Neural progenitor cell (in vitro differentiated cells): ENCODE data around the gene LCORL.
"Not testable (repeated sequence)": the region's sequence is repeated elsewhere in the genome, so short reads cannot be mapped to it uniquely, and the experiment has no call there.

Experiments used
- EZH2phosphoT487 ChIP-seq: fragments of 200-600 bp; sonication (generic); IDR thresholded peaks from 2 replicates; pipeline ENCODE4 v1.6.1; 2017; ENCODE audit warnings: antibody characterized with exemption
- TF ChIP-seq, protein P1 (sequence below): fragments of 200-600 bp; sonication (generic); IDR thresholded peaks from 2 replicates; pipeline ENCODE4 v1.5.1; 2017; ENCODE audit warnings: antibody characterized with exemption, mild to moderate bottlenecking

DNA sequence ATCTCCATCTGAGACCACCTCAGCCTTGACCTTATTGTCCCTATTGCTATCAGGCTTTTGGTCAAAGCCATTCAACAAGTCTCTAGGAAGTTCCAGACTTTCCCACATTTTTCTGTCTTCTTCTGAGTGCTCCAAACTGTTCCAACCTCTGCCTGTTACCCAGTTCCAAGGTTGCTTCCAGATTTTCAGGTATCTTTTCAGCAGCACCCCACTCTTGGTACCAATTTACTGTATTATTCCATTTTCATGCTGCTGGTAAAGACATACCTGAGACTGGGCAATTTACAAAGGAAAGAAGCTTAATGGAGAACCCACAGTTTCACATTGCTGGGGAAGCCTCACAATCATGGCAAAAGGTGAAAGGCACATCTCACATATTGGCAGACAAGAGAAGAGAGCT lies 159.6 kb downstream of the LCORL start:
- TF ChIP-seq, protein P1, sequence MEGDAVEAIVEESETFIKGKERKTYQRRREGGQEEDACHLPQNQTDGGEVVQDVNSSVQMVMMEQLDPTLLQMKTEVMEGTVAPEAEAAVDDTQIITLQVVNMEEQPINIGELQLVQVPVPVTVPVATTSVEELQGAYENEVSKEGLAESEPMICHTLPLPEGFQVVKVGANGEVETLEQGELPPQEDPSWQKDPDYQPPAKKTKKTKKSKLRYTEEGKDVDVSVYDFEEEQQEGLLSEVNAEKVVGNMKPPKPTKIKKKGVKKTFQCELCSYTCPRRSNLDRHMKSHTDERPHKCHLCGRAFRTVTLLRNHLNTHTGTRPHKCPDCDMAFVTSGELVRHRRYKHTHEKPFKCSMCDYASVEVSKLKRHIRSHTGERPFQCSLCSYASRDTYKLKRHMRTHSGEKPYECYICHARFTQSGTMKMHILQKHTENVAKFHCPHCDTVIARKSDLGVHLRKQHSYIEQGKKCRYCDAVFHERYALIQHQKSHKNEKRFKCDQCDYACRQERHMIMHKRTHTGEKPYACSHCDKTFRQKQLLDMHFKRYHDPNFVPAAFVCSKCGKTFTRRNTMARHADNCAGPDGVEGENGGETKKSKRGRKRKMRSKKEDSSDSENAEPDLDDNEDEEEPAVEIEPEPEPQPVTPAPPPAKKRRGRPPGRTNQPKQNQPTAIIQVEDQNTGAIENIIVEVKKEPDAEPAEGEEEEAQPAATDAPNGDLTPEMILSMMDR: not testable (repeated sequence)
- TF ChIP-seq EZH2phosphoT487: not testable (repeated sequence)
